Measurements from ENCODE around the gene ITSN2.

DNA sequence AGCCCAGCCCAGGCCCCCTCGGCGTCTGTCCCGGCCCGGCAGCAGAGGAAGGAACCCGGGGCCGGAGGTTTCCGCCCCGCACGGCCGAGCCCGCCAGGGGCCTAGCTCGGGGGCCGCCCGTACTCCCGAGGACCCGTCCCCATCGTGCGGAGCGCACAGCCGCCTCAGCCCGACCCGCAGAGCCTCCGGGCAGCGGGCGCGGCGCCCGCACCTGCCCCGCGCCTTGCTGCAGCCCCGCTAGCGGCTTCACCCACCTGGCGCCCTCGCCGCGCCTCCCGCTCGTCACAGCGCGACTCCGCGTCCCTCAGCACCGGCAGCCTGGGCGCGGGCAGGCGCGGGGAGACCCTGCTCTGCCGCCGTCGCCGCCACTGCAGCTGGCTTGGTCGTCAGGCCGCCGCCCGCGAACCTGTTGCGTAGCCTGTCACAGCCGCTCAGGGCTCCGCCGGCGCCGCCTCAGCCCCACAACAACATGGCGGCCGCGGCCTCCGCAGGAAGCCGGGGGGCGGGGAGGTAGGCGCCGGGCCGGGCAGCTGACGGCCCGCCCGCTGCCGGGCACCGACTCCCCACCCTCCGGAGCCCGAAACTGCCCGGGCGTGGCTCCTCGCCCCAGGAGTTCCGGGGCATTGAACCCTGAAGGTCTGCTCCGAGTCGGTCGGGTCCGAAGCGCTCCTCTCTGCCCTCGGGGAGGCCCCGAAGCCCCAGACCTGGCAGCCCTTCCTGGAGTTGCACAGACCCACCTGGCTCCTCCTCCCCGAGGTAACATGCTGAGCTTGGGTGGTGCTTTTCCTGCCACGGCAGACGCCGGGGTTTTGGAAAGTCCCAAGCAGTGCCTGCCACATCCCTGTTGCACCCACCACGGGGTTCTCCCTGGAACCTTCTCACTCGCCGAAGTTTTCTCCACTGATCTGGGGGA, at the start of gene ITSN2:
- TF ChIP-seq CTCF (IDR thresholded peaks at IDR 0.05; ENCODE audit: low read depth, low read length) (no peak), MYC (IDR thresholded peaks at IDR 0.05; ENCODE audit: low read depth, low read length) (no peak), POLR2A (IDR thresholded peaks at IDR 0.05; ENCODE audit: extremely low read depth, insufficient read length) (peak; percentile 58)
- TF ChIP-seq, protein P1, sequence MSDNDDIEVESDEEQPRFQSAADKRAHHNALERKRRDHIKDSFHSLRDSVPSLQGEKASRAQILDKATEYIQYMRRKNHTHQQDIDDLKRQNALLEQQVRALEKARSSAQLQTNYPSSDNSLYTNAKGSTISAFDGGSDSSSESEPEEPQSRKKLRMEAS (IDR thresholded peaks at IDR 0.05; ENCODE audit: low read depth, low read length) = 0 out of 2 replicates have a peak, but pooled peaks have one; percentile 18

Data from NB4 (cell line).